Naive thymus-derived CD8-positive, alpha-beta T cell (primary cell): ENCODE data around the gene SLC23A2. TPM values are rescaled to one million over a fixed set of nuclear protein-coding genes. Genes with fewer than 3 reads are reported as not detected.
"Not testable (repeated sequence)": the region's sequence is repeated elsewhere in the genome, so short reads cannot be mapped to it uniquely, and the experiment has no call there.

Source experiments
- ATAC-seq, 2 donors: fragments of 150-1000 bp; cut with Tn5 transposase in 1 of 2; sonication (Bioruptor Pico), chemical (Tn5 transposase) in 1 of 2; 1 replicate in 1 of 2; 2 replicates in 1 of 2; pipeline ENCODE4 v1.10.0; 2021; ENCODE audit warnings: mild to moderate bottlenecking in 2 of 2, moderate library complexity in 2 of 2
- POLR2A ChIA-PET: fragments of 350-600 bp; sonication (Branson Sonifier 250); formaldehyde crosslinking; loops from one replicate; lab custom pipeline; 2021; ENCODE audit warnings: antibody characterized with exemption; lab: Charles Lee
- DNase-seq, 10 donors: peaks; one replicate each; pipeline versions ENCODE4 v3.0.0 to v3.0.0-alpha.2; 2020 to 2022
- H3K27ac Mint-ChIP-seq, 10 donors: one replicate each; pipeline ENCODE4 v1.8.0; 2020 to 2022; ENCODE audit warnings: mild to moderate bottlenecking in 10 of 10, mixed read lengths in 10 of 10, moderate library complexity in 4 of 10, inconsistent platforms in 1 of 10
- H3K27me3 Mint-ChIP-seq, 5 donors: one replicate each; pipeline ENCODE4 v1.8.0; 2021 to 2022; ENCODE audit warnings: mixed read lengths in 5 of 5
- H3K36me3 Mint-ChIP-seq, 3 donors: one replicate each; pipeline ENCODE4 v1.8.0; 2020 to 2022; ENCODE audit warnings: mixed read lengths in 3 of 3, mild to moderate bottlenecking in 2 of 3, inconsistent platforms in 1 of 3
- H3K4me1 Mint-ChIP-seq, 4 donors: one replicate each; pipeline ENCODE4 v1.8.0; 2021 to 2022; ENCODE audit warnings: mixed read lengths in 4 of 4
- H3K4me3 Mint-ChIP-seq, 10 donors: one replicate each; pipeline ENCODE4 v1.8.0; 2020 to 2022; ENCODE audit warnings: mild to moderate bottlenecking in 10 of 10, mixed read lengths in 10 of 10, moderate library complexity in 6 of 10, inconsistent platforms in 1 of 10
- H3K9me3 Mint-ChIP-seq, 9 donors: one replicate each; pipeline ENCODE4 v1.8.0; 2020 to 2022; ENCODE audit warnings: mixed read lengths in 9 of 9, mild to moderate bottlenecking in 3 of 9, inconsistent platforms in 1 of 9, moderate library complexity in 1 of 9
- polyA plus RNA-seq, 3 donors: library from polyadenylated mRNA; unstranded; fragments of 300-500 nt; fragmentation: Illumina TruSeq; gene quantifications; one replicate each; pipeline ENCODE4 v1.2.3, GENCODE V29; 2021
- total RNA-seq, 8 experiments: library from RNA in 2 of 8; stranded (reverse) in 2 of 8; gene quantifications; one replicate each; pipeline ENCODE4 v1.2.3 and lab custom pipeline; 2021 to 2026

Gene SLC23A2
- total and polyA plus RNA-seq, 5 experiments from 2014 or later: 5.6 to 24.3 (median 8.1) TPM

- Mint-ChIP-seq H3K27ac (no peak overlapping the region), H3K27me3 (peaks cover 0 to 2% (median 0%) of the 10 kb centered on the region in 5 donors), H3K4me3 (no peak overlapping the region), H3K36me3 (no peaks in the 10 kb centered on the region), H3K4me1 (peaks cover 0 to 2% (median 0%) of the 10 kb centered on the region in 4 donors), H3K9me3 (no peaks in the 10 kb centered on the region)
- DNase-seq (no peak), ATAC-seq (no peak)
- POLR2A ChIA-PET: no interaction called here
Measured at GRCh38 chr20:5031206-5031557, 29.9 kb upstream of the SLC23A2 start.

DNA sequence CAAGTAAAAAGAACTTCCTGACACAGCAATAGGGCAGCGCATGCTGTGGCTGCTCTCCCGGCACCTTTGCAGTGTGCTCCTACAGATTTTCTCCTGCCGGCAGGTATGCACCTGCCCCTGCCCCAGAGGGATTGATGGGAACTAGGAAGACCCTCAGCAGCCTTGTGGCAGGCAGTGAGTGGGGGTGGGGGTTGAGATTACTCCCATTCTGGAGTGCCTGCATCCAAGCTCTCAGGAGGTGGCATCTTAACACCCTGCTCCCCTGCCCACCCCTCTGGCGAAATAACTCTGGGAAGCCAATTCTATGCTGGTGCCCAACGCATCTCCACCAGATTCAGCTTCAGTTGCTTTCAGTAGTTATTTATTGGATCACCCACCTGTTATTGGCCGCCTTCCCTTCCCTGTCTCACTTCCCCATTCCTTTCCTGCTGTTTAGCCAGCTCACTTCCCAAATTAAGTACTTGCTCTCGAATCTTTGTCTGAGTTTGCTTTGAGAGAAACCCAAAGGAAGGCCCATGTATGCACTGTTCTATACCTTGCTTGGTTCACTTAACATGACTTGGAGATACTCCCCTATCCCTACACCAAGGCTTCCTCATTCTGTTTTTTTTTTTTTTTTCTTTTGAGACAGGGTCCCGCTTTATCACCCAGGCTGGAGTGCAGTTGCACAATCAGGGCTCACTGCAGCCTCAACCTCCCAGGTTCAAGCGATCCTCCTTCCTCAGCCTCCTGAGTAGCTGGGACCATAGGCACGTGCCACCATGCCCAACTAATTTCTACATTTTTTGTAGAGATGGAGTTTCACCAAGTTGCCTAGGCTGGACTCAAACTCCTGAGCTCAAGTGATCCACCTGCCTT is 29.3 kb upstream of the SLC23A2 start:
- ATAC-seq (no peak), DNase-seq (no peak)
- Mint-ChIP-seq H3K4me1 (peaks cover 0 to 2% (median 0%) of the 10 kb centered on the region in 4 donors), H3K27me3 (peaks cover 0 to 2% (median 0%) of the 10 kb centered on the region in 5 donors), H3K36me3 (no peaks in the 10 kb centered on the region), H3K27ac (no peak overlapping the region), H3K9me3 (no peaks in the 10 kb centered on the region), H3K4me3 (no peak overlapping the region)
- POLR2A ChIA-PET: no interaction called here

- ATAC-seq, H3K4me3 Mint-ChIP-seq, DNase-seq, H3K4me1 Mint-ChIP-seq, H3K27ac Mint-ChIP-seq, H3K9me3 Mint-ChIP-seq, H3K27me3 Mint-ChIP-seq, POLR2A ChIA-PET, H3K36me3 Mint-ChIP-seq: not testable (repeated sequence)
Measured at GRCh38 chr20:5028258-5029059, 27.1 kb upstream of the SLC23A2 start.

DNA sequence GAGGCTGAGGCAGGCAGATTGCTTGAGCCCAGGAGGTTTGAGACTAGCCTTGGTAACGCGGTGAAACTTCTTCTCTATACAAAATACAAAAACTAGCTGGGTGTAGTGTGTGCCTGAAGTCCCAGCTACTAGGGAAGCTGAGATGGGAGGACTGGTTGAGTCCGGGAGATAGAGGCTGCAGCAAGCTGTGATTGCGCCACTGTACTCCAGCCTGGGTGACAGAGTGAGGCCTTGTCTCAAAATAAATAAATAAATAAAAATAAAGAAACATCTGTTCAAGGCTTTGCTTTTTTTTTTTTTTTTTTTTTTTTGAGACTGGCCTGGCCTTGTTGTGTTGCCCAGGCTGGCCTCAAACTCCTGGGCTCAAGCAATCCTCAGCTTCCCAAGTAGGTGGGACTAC is 23.7 kb upstream of the SLC23A2 start:
- no peak for ATAC-seq
- POLR2A ChIA-PET: no interaction called here

GRCh38 chr20:5024103-5024502 is 22.8 kb upstream of the SLC23A2 start:
- H3K27ac Mint-ChIP-seq: no peak overlapping the region
- H3K27me3 Mint-ChIP-seq: no peaks in the 10 kb centered on the region
- no peak for DNase-seq
- no peaks in the 10 kb centered on the region for H3K9me3 Mint-ChIP-seq
- no peaks in the 10 kb centered on the region for H3K4me1 Mint-ChIP-seq
- no peak overlapping the region for H3K4me3 Mint-ChIP-seq
- no peak for ATAC-seq
- POLR2A ChIA-PET: no interaction called here
- no peaks in the 10 kb centered on the region for H3K36me3 Mint-ChIP-seq

More for the DNA sequence above, 23.7 kb upstream of the SLC23A2 start:
- Mint-ChIP-seq H3K9me3 (no peaks in the 10 kb centered on the region), H3K36me3 (no peaks in the 10 kb centered on the region), H3K27me3 (no peaks in the 10 kb centered on the region), H3K4me3 (no peak overlapping the region), H3K27ac (no peak overlapping the region), H3K4me1 (no peaks in the 10 kb centered on the region)
- DNase-seq: no peak

DNA sequence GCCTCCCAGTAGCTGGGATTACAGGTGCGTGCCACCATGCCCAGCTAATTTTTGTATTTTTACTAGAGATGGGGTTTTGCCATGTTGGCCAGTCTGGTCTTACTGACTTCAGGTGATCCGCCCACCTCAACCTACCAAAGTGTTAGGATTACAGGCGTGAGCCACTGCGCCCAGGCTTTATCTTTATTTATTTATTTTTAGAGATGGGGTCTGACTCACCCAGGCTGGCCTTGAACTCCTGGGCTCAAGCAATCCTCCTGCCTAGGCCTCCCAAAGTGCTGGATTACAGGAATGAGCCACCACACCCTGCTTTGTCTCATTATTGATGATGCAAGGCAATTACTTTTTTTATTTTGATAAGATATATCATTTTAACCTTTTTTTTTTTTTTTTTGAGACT is 21.9 kb upstream of the SLC23A2 start:
- not testable (repeated sequence) for H3K9me3 Mint-ChIP-seq, H3K4me1 Mint-ChIP-seq, H3K27me3 Mint-ChIP-seq, DNase-seq, H3K36me3 Mint-ChIP-seq, H3K27ac Mint-ChIP-seq, ATAC-seq, H3K4me3 Mint-ChIP-seq
- POLR2A ChIA-PET: interaction anchor here (0.7 kb wide), 1 partner anchor 142 kb away, joined by 4 read pairs; no protein-coding TSS in a partner anchor

DNA sequence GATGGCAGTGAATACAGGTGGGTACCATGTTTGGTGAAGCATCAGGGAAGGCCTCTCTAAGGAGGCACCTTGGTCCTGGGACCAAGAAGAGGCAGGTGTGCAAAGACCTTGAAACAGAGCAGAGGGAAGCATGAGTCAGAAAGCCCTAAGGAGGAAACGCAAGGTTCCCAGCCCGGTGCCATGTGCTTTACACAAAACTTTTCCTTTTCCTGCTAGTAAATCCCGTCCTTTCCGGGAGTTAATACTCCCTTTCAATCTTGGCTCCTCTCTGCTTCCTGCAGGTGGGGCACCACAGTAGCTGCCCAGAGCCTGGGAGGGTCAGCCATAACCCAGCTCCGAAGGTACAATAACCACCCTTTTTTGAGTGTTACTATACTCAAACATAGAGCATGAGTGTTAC is 19.4 kb upstream of the SLC23A2 start:
- DNase-seq: no peak
- Mint-ChIP-seq H3K4me1 (no peaks in the 10 kb centered on the region), H3K36me3 (no peaks in the 10 kb centered on the region), H3K27ac (peak overlapping the region in 2 of 10 donors; percentile 18 to 57), H3K9me3 (no peaks in the 10 kb centered on the region), H3K4me3 (no peak overlapping the region), H3K27me3 (no peaks in the 10 kb centered on the region)
- no peak for ATAC-seq
- POLR2A ChIA-PET: no interaction called here

- no peaks in the 10 kb centered on the region for H3K36me3 Mint-ChIP-seq
- no peak overlapping the region for H3K4me3 Mint-ChIP-seq
- POLR2A ChIA-PET: no interaction called here
- no peaks in the 10 kb centered on the region for H3K27me3 Mint-ChIP-seq
- peaks cover 4 to 6% (median 5%) of the 10 kb centered on the region in 4 donors for H3K4me1 Mint-ChIP-seq
- H3K9me3 Mint-ChIP-seq: peaks cover 0 to 1% (median 0%) of the 10 kb centered on the region in 9 donors
- ATAC-seq (no peak), DNase-seq (no peak)
- H3K27ac Mint-ChIP-seq: no peak overlapping the region
Measured at GRCh38 chr20:5013682-5014447, 12.6 kb upstream of the SLC23A2 start.

DNA sequence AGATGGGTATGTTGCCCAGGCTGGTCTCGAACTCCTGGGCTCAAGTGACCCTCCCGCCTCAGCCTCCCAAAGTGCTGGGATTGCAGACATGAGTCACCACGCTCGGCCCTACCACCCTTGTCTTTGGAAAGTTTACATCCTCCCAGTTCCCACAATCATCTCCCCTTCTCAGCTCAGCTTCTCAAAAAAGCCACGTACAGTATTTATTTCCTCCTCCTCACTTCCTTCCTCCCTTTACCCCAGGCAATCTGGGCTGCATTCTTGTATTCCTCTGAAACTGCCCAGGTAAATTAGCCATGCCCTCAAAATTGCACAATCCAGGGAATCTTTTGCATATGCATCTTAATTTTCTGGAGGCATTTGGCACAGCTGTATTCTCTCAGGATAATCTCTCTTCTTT is 7.4 kb upstream of the SLC23A2 start:
- DNase-seq (no peak), ATAC-seq (no peak)
- peaks cover 9 to 15% (median 13%) of the 10 kb centered on the region in 4 donors for H3K4me1 Mint-ChIP-seq
- H3K4me3 Mint-ChIP-seq: peak overlapping the region in 1 of 10 donors; percentile 18
- no peaks in the 10 kb centered on the region for H3K36me3 Mint-ChIP-seq
- peak overlapping the region in 7 of 10 donors; percentile 1 to 85 (median 57) for H3K27ac Mint-ChIP-seq
- H3K27me3 Mint-ChIP-seq: no peaks in the 10 kb centered on the region
- POLR2A ChIA-PET: no interaction called here
- peaks cover 0 to 1% (median 0%) of the 10 kb centered on the region in 9 donors for H3K9me3 Mint-ChIP-seq

DNA sequence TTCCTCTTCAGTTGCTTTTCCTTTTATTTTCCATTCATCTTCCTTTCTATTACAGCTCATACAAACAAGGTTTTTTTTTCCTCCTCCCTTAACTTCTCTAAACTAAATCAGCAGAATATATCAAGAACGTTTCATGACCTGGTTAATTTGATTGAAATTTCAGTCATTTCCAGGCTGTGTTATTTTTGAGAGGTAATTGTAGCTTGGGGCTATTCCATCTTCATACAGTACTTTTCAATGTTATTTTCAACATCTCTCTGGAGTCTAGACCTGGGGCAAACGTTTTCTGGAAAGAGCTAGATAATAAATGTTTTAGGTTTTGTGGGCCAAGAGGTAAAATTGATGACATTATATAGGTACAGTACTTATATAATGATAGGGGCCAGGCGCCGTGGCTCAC is 4.0 kb upstream of the SLC23A2 start:
- no peak for DNase-seq
- Mint-ChIP-seq H3K4me3 (no peak overlapping the region), H3K9me3 (no peaks in the 10 kb centered on the region), H3K27me3 (no peaks in the 10 kb centered on the region), H3K4me1 (peaks cover 16 to 27% (median 19%) of the 10 kb centered on the region in 4 donors), H3K36me3 (no peaks in the 10 kb centered on the region), H3K27ac (peak overlapping the region in 1 of 10 donors; percentile 0)
- ATAC-seq: no peak
- POLR2A ChIA-PET: no interaction called here

- DNase-seq, H3K4me3 Mint-ChIP-seq, ATAC-seq, H3K9me3 Mint-ChIP-seq, H3K27me3 Mint-ChIP-seq, H3K27ac Mint-ChIP-seq, H3K36me3 Mint-ChIP-seq, POLR2A ChIA-PET: not testable (repeated sequence)
- peaks cover 19 to 32% (median 24%) of the 10 kb centered on the region in 4 donors for H3K4me1 Mint-ChIP-seq
Measured at GRCh38 chr20:5004825-5005224, 3.5 kb upstream of the SLC23A2 start.

- POLR2A ChIA-PET: no interaction called here
- peak overlapping the region in 4 of 10 donors; percentile 15 to 38 (median 22) for H3K27ac Mint-ChIP-seq
- peak overlapping the region in 8 of 10 donors; percentile 8 to 60 (median 30) for H3K4me3 Mint-ChIP-seq
- no peaks in the 10 kb centered on the region for H3K36me3 Mint-ChIP-seq
- H3K9me3 Mint-ChIP-seq: no peaks in the 10 kb centered on the region
- DNase-seq (no peak), ATAC-seq (no peak)
- peaks cover 18 to 34% (median 27%) of the 10 kb centered on the region in 4 donors for H3K4me1 Mint-ChIP-seq
- no peaks in the 10 kb centered on the region for H3K27me3 Mint-ChIP-seq
Measured at GRCh38 chr20:5003626-5004025, 2.3 kb upstream of the SLC23A2 start.
